H1 (cell line): ENCODE measurements around the gene GH1.
"Not testable (repeated sequence)": the region's sequence is repeated elsewhere in the genome, so short reads cannot be mapped to it uniquely, and the experiment has no call there.

Source experiments
- CTCF ChIP-seq, 3 experiments: IDR thresholded peaks; 1 replicate in 2 of 3; 2 replicates in 1 of 3; pipeline versions ENCODE4 v1.5.1 to v1.6.1; 2011; ENCODE audit warnings: low read length in 3 of 3, mild to moderate bottlenecking in 3 of 3, inconsistent platforms in 2 of 3, low read depth in 1 of 3, moderate library complexity in 1 of 3; ENCODE audit not compliant: insufficient read depth in 1 of 3; ENCODE audit errors: control extremely low read depth in 1 of 3
- EZH2 ChIP-seq: fragments of 200-600 bp; sonication (generic); IDR thresholded peaks from 2 replicates; pipeline ENCODE4 v1.7.1; 2012; ENCODE audit warnings: low read depth, mild to moderate bottlenecking, moderate library complexity, low read length, inconsistent platforms; ENCODE audit not compliant: severe bottlenecking
- RNF2 ChIP-seq: fragments of 200-900, 300-1000 bp; sonication (generic); IDR thresholded peaks from 2 replicates; pipeline ENCODE4 v1.7.1; 2016; ENCODE audit warnings: borderline replicate concordance, low read depth, mild to moderate bottlenecking, antibody characterized with exemption, low read length; ENCODE audit not compliant: poor library complexity, severe bottlenecking; ENCODE audit errors: missing control alignments
- SP1 ChIP-seq: IDR thresholded peaks from 2 replicates; pipeline ENCODE4 v1.6.1; 2011; ENCODE audit warnings: low read depth, low read length

- TF ChIP-seq RNF2; CTCF (IDR thresholded peaks at IDR 0.05; ENCODE audit: control extremely low read depth in 1 of 3, insufficient read depth in 1 of 3, low read depth in 1 of 3, low read length in 3 of 3); EZH2; SP1: not testable (repeated sequence)
These were observed 1.4 kb downstream of the GH1 start for GRCh38 chr17:63917206-63917605.
